K562 (cell line): ENCODE measurements around the gene OSBPL7. TPM values are rescaled to one million over a fixed set of nuclear protein-coding genes. Genes with fewer than 3 reads are reported as not detected.
A peak's percentile ranks its signal among the peaks of the same experiment; 100 is the strongest.

Experiments
- CAMTA2 ChIP-seq: fragments of 250-450 bp; sonication (Bioruptor Pico); conservative IDR thresholded peaks from 2 replicates; pipeline ENCODE4 v1.5.1; 2022
- ID3 ChIP-seq, 2 experiments: fragments of 250-450 bp in 1 of 2; fragments of 450-650 bp in 1 of 2; sonication (Bioruptor Pico) in 1 of 2; IDR thresholded peaks; 2 replicates each; pipeline versions ENCODE4 v1.6.1 to v1.8.0; 2016 to 2021; ENCODE audit warnings: mild to moderate bottlenecking in 2 of 2, moderate library complexity in 2 of 2, missing compliant biosample characterization in 1 of 2, missing genetic modification characterization in 1 of 2
- JUN ChIP-seq, 2 experiments: sonication (generic) in 1 of 2; formaldehyde crosslinking in 1 of 2; IDR thresholded peaks; 2 replicates each; pipeline versions ENCODE4 v1.6.1 to v1.8.0; 2012 to 2022; ENCODE audit warnings: borderline replicate concordance in 2 of 2, mild to moderate bottlenecking in 2 of 2, improper control_type of control experiment in 1 of 2, low read depth in 1 of 2, low read length in 1 of 2, missing genetic modification reagents in 1 of 2
- MCM2 ChIP-seq: fragments of 450-650 bp; IDR thresholded peaks from 2 replicates; pipeline ENCODE4 v1.6.1; 2017; ENCODE audit warnings: low read depth, mild to moderate bottlenecking
- MNT ChIP-seq, 2 experiments: fragments of 450-650 bp; conservative IDR thresholded peaks; 2 replicates each; pipeline ENCODE4 v1.6.1; 2017; ENCODE audit warnings: mild to moderate bottlenecking in 2 of 2, moderate library complexity in 2 of 2
- MXI1 ChIP-seq: IDR thresholded peaks from 2 replicates; pipeline ENCODE4 v1.6.1; 2011; ENCODE audit warnings: low read depth, mild to moderate bottlenecking, improper control_type of control experiment, low read length
- NCOA1 ChIP-seq: fragments of 450-650 bp; IDR thresholded peaks from 2 replicates; pipeline ENCODE4 v1.6.1; 2016; ENCODE audit warnings: low read depth
- NELFE ChIP-seq: IDR thresholded peaks from 2 replicates; pipeline ENCODE4 v1.6.1; 2011; ENCODE audit warnings: mild to moderate bottlenecking; ENCODE audit not compliant: insufficient read depth, insufficient read length
- PTTG1 ChIP-seq: fragments of 450-650 bp; IDR thresholded peaks from 2 replicates; pipeline ENCODE4 v1.6.1; 2016; ENCODE audit warnings: low read depth, mild to moderate bottlenecking, missing genetic modification characterization, missing compliant biosample characterization
- RBM25 ChIP-seq: fragments of 200-400 bp; formaldehyde crosslinking; IDR thresholded peaks from 2 replicates; pipeline ENCODE4 v1.6.1; 2018; ENCODE audit warnings: low read length, low read depth, moderate library complexity; ENCODE audit not compliant: severe bottlenecking
- ZNF41 ChIP-seq: fragments of 250-450 bp; sonication (Bioruptor Pico); conservative IDR thresholded peaks from 2 replicates; pipeline ENCODE4 v1.4.0; 2020; ENCODE audit warnings: mild to moderate bottlenecking
- polyA plus RNA-seq, 8 experiments: library from polyadenylated mRNA; depleted of rRNA in 4 of 8; stranded (reverse) in 5 of 8; unstranded in 3 of 8; fragments of >200 nt; fragmentation: Nextera tagmentation in 2 of 8; fragmentation: Illumina TruSeq in 1 of 8; extraction: Ambion mirVana in 2 of 8; extraction: Trizol in 1 of 8; gene quantifications; 2 replicates each; pipeline versions ENCODE4 v1.2.1 to v1.2.3, GENCODE V29; 2011 to 2014; ENCODE audit warnings: inconsistent platforms in 1 of 8, missing spikeins in 1 of 8
- total RNA-seq, 7 experiments: library from RNA; depleted of rRNA in 6 of 7; stranded (reverse); fragments of >200 nt in 6 of 7; fragmentation: Illumina TruSeq in 2 of 7; extraction: Trizol in 2 of 7; gene quantifications; 2 replicates each; pipeline versions ENCODE4 v1.2.1 to v1.2.3, GENCODE V29; 2011 to 2021; ENCODE audit warnings: low replicate concordance in 1 of 7
- TF ChIP-seq, protein P1 (sequence below): fragments of 250-450 bp; sonication (Bioruptor Pico); IDR thresholded peaks from 2 replicates; pipeline ENCODE4 v1.4.0; 2020; ENCODE audit warnings: mild to moderate bottlenecking, moderate library complexity
- TF ChIP-seq, protein P2 (sequence below): sonication (generic); formaldehyde crosslinking; IDR thresholded peaks from 2 replicates; pipeline ENCODE4 v1.8.1; 2023; ENCODE audit warnings: mild to moderate bottlenecking, missing genetic modification reagents
- TF ChIP-seq, protein P3 (sequence below): sonication (generic); formaldehyde crosslinking; IDR thresholded peaks from 2 replicates; pipeline ENCODE4 v1.8.0; 2022; ENCODE audit warnings: missing genetic modification reagents, mild to moderate bottlenecking, borderline replicate concordance

The OSBPL7 gene
- total and polyA plus RNA-seq, 9 of the 15 experiments (the other 6 are each of a cell fraction or from before 2014, with no cell fraction given) = 0.32 to 11.9 (median 5.8) TPM

DNA sequence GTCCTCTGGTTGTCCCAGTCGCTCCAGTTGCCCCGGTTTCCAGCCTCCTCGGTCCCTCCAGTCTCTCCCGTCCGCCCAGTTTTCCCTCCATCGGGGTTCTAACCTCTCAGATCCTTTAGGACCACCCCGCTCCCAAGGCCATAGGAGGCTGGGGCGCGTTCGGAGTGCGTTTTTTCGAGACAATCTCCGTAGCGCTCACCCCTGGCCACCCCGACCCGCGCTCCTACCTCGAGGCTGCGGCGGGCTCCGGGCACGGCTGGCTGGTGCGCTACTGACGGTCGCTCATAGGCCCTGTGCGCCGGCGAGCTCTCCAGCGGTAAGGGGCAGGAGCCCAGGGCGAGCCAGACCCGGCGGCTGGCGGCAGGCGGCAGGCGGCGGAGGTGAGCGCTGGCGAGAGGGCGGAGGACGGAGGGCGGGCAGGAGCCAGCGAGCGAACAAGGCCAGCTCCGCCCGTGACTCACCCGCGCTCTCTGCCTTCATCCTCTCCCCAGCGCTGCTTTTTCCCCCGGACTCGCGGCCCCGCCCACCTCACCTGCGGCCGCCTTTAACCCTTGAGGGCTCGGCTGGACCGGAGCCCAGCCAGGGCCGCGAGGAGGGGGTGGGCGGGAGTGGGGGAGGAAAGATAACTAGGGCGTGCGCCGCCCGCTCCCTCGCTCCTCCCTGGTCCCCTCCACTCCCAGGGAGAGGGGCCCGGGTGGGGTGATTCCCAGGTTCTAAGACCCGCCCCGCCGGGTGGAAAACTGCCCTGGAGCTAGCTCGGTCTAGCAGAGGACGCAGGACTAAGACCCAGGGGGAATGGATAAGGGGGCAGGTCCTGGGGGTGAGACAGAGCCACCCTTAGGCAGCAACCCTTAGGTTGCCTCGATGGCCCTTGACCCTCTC is 29.3 kb upstream of the OSBPL7 start, which contains the start of gene SP6 (continued):
- TF ChIP-seq, protein P1, sequence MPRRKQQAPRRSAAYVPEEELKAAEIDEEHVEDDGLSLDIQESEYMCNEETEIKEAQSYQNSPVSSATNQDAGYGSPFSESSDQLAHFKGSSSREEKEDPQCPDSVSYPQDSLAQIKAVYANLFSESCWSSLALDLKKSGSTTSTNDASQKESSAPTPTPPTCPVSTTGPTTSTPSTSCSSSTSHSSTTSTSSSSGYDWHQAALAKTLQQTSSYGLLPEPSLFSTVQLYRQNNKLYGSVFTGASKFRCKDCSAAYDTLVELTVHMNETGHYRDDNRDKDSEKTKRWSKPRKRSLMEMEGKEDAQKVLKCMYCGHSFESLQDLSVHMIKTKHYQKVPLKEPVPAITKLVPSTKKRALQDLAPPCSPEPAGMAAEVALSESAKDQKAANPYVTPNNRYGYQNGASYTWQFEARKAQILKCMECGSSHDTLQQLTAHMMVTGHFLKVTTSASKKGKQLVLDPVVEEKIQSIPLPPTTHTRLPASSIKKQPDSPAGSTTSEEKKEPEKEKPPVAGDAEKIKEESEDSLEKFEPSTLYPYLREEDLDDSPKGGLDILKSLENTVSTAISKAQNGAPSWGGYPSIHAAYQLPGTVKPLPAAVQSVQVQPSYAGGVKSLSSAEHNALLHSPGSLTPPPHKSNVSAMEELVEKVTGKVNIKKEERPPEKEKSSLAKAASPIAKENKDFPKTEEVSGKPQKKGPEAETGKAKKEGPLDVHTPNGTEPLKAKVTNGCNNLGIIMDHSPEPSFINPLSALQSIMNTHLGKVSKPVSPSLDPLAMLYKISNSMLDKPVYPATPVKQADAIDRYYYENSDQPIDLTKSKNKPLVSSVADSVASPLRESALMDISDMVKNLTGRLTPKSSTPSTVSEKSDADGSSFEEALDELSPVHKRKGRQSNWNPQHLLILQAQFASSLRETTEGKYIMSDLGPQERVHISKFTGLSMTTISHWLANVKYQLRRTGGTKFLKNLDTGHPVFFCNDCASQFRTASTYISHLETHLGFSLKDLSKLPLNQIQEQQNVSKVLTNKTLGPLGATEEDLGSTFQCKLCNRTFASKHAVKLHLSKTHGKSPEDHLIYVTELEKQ (CRISPR knock-in tag) = no peak
- TF ChIP-seq MNT (conservative IDR thresholded peaks at IDR 0.05) = peak in 1 of 2 experiments; percentile 51; a peak in 2 of 4 replicates
- no peak for TF ChIP-seq MCM2
- TF ChIP-seq PTTG1 (tag) = no peak
- TF ChIP-seq JUN (IDR thresholded peaks at IDR 0.05; ENCODE audit: borderline replicate concordance, low read depth, low read length) = peak; percentile 61
- no peak for TF ChIP-seq JUN (CRISPR knock-in tag; IDR thresholded peaks at IDR 0.05; ENCODE audit: borderline replicate concordance)
- TF ChIP-seq ZNF41 (CRISPR knock-in tag) = no peak
- TF ChIP-seq CAMTA2 (CRISPR knock-in tag) = no peak
- TF ChIP-seq, protein P2, sequence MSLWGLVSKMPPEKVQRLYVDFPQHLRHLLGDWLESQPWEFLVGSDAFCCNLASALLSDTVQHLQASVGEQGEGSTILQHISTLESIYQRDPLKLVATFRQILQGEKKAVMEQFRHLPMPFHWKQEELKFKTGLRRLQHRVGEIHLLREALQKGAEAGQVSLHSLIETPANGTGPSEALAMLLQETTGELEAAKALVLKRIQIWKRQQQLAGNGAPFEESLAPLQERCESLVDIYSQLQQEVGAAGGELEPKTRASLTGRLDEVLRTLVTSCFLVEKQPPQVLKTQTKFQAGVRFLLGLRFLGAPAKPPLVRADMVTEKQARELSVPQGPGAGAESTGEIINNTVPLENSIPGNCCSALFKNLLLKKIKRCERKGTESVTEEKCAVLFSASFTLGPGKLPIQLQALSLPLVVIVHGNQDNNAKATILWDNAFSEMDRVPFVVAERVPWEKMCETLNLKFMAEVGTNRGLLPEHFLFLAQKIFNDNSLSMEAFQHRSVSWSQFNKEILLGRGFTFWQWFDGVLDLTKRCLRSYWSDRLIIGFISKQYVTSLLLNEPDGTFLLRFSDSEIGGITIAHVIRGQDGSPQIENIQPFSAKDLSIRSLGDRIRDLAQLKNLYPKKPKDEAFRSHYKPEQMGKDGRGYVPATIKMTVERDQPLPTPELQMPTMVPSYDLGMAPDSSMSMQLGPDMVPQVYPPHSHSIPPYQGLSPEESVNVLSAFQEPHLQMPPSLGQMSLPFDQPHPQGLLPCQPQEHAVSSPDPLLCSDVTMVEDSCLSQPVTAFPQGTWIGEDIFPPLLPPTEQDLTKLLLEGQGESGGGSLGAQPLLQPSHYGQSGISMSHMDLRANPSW (CRISPR knock-in tag) = no peak
- no peak for TF ChIP-seq MXI1
- no peak for TF ChIP-seq NELFE
- TF ChIP-seq ID3 (CRISPR knock-in tag; IDR thresholded peaks at IDR 0.05) = no peak
- no peak for TF ChIP-seq ID3 (tag; IDR thresholded peaks at IDR 0.05)
- TF ChIP-seq RBM25 = no peak
- no peak for TF ChIP-seq NCOA1
- TF ChIP-seq, protein P3, sequence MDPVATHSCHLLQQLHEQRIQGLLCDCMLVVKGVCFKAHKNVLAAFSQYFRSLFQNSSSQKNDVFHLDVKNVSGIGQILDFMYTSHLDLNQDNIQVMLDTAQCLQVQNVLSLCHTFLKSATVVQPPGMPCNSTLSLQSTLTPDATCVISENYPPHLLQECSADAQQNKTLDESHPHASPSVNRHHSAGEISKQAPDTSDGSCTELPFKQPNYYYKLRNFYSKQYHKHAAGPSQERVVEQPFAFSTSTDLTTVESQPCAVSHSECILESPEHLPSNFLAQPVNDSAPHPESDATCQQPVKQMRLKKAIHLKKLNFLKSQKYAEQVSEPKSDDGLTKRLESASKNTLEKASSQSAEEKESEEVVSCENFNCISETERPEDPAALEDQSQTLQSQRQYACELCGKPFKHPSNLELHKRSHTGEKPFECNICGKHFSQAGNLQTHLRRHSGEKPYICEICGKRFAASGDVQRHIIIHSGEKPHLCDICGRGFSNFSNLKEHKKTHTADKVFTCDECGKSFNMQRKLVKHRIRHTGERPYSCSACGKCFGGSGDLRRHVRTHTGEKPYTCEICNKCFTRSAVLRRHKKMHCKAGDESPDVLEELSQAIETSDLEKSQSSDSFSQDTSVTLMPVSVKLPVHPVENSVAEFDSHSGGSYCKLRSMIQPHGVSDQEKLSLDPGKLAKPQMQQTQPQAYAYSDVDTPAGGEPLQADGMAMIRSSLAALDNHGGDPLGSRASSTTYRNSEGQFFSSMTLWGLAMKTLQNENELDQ = no peak
